H1 (cell line): ENCODE results near the gene CRKL. TPM values are rescaled to one million over a fixed set of nuclear protein-coding genes. Genes with fewer than 3 reads are reported as not detected.

Experiments used
- RFX5 ChIP-seq: IDR thresholded peaks from 2 replicates; pipeline ENCODE4 v1.6.1; 2011; ENCODE audit warnings: low read depth, low read length, improper control_type of control experiment, borderline replicate concordance
- SIRT6 ChIP-seq: IDR thresholded peaks from one replicate; pipeline ENCODE4 v1.7.1; 2012; ENCODE audit warnings: low read length, inconsistent platforms
- polyA plus RNA-seq, 7 experiments: library from polyadenylated mRNA; depleted of rRNA in 3 of 7; stranded (reverse) in 5 of 7; unstranded in 2 of 7; fragments of >200 nt in 5 of 7; fragments of 200-250 nt in 2 of 7; gene quantifications; 1 replicate in 5 of 7; 2 replicates in 1 of 7; 4 replicates in 1 of 7; pipeline versions ENCODE4 v1.2.1 to v1.2.3, GENCODE V29; 2011 to 2013; ENCODE audit warnings: missing spikeins in 2 of 7, mixed read lengths in 2 of 7
- total RNA-seq: library from RNA; stranded (reverse); fragmentation: NEBNext Ultra II Directional; extraction: Animal tissue kit (Norgen Biotek cat#: 25700); gene quantifications from 2 replicates; pipeline ENCODE4 v1.2.1, GENCODE V29; 2021

The CRKL gene
- total and polyA plus RNA-seq, 2 of the 8 experiments (the other 6 are each of a cell fraction or from before 2014, with no cell fraction given), result 34.5 to 94.5 TPM

DNA sequence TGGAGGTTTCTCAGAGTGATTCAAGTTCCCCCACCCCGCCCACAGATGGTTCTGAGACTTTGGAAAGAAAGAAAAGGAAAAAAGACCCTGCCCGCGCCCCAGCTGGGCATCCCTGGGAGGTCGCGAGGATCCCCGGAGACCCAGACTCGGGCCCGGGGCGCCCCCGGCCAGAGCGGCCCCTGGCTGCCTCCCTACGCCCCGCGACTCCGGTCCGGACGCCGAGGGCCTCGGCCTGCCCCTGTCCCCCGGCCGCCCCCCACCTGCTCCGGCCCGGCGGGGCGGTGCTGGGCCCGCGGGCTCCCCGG is 47.5 kb downstream of the CRKL start (continued):
- TF ChIP-seq SIRT6 (no peak), RFX5 (no peak)
